A673 (cell line): Measurements from ENCODE around the gene ADAM12.

Source experiments
- CTCF ChIP-seq: fragments of 300-800, 200-600 bp; sonication (generic); conservative IDR thresholded peaks from 2 replicates; pipeline ENCODE4 v1.5.1; 2017; ENCODE audit warnings: low read depth, mild to moderate bottlenecking, antibody characterized with exemption, low read length, moderate library complexity, mixed read lengths
- EZH2 ChIP-seq: fragments of 200-600 bp; sonication (generic); IDR thresholded peaks from 2 replicates; pipeline ENCODE4 v1.6.1; 2017; ENCODE audit warnings: borderline replicate concordance, low read depth, mild to moderate bottlenecking, mixed read lengths, antibody characterized with exemption, low read length; ENCODE audit not compliant: poor library complexity, severe bottlenecking

GRCh38 chr10:126250045-126250444 is 138.2 kb downstream of the ADAM12 start:
- TF ChIP-seq EZH2 (no peak), CTCF (no peak)
